ENCODE results near the gene FBXO33.

FBXO33 gene

GRCh38 chr14:39417014-39417413, 15.2 kb downstream of the FBXO33 start:
- H3K4me3 Mint-ChIP-seq, result no peak overlapping the region
- peaks cover 6% of the 10 kb centered on the region for H3K27me3 Mint-ChIP-seq (ENCODE audit: low read depth, poor library complexity)
- DNase-seq, result no peak

GRCh38 chr14:39416072-39416471, 16.2 kb downstream of the FBXO33 start:
- H3K27ac Mint-ChIP-seq, result no peak overlapping the region
- peaks cover 6% of the 10 kb centered on the region for H3K27me3 Mint-ChIP-seq (ENCODE audit: low read depth, poor library complexity)
- H3K4me1 Mint-ChIP-seq, result no peaks in the 10 kb centered on the region
- H3K9me3 Mint-ChIP-seq, result peaks cover 78% of the 10 kb centered on the region
- H3K4me3 Mint-ChIP-seq, result no peak overlapping the region
- peaks cover 76% of the 10 kb centered on the region for H3K36me3 Mint-ChIP-seq (ENCODE audit: low read depth)
- no peak for TF ChIP-seq CTCF (IDR thresholded peaks at IDR 0.05)
- DNase-seq, result no peak

More at GRCh38 chr14:39417014-39417413, 15.2 kb downstream of the FBXO33 start:
- no peak for TF ChIP-seq CTCF (IDR thresholded peaks at IDR 0.05)
- Mint-ChIP-seq H3K4me1 (no peaks in the 10 kb centered on the region), H3K36me3 (ENCODE audit: low read depth) (peaks cover 71% of the 10 kb centered on the region), H3K27ac (no peak overlapping the region), H3K9me3 (peaks cover 68% of the 10 kb centered on the region)

GRCh38 chr14:39406560-39406959, 25.7 kb downstream of the FBXO33 start:
- no peak for TF ChIP-seq CTCF (IDR thresholded peaks at IDR 0.05)
- H3K4me3 Mint-ChIP-seq, result no peak overlapping the region
- DNase-seq, result no peak
- peaks cover 64% of the 10 kb centered on the region for H3K9me3 Mint-ChIP-seq
- H3K27me3 Mint-ChIP-seq (ENCODE audit: low read depth, poor library complexity), result peaks cover 9% of the 10 kb centered on the region
- H3K36me3 Mint-ChIP-seq (ENCODE audit: low read depth), result peaks cover 51% of the 10 kb centered on the region
- H3K4me1 Mint-ChIP-seq, result no peaks in the 10 kb centered on the region
- no peak overlapping the region for H3K27ac Mint-ChIP-seq

- TF ChIP-seq CTCF (IDR thresholded peaks at IDR 0.05), result no peak
- DNase-seq, result no peak
- H3K27me3 Mint-ChIP-seq (ENCODE audit: low read depth, poor library complexity), result no peaks in the 10 kb centered on the region
- H3K36me3 Mint-ChIP-seq (ENCODE audit: low read depth), result peaks cover 36% of the 10 kb centered on the region
- peaks cover 4% of the 10 kb centered on the region for H3K9me3 Mint-ChIP-seq
- H3K4me3 Mint-ChIP-seq, result no peak overlapping the region
- H3K27ac Mint-ChIP-seq, result no peak overlapping the region
- H3K4me1 Mint-ChIP-seq, result no peaks in the 10 kb centered on the region
These were observed 33.9 kb downstream of the FBXO33 start for GRCh38 chr14:39398382-39398781.

GRCh38 chr14:39396448-39396847, 35.8 kb downstream of the FBXO33 start:
- H3K4me3 Mint-ChIP-seq, result no peak overlapping the region
- no peaks in the 10 kb centered on the region for H3K27me3 Mint-ChIP-seq (ENCODE audit: low read depth, poor library complexity)
- no peaks in the 10 kb centered on the region for H3K9me3 Mint-ChIP-seq
- TF ChIP-seq CTCF (IDR thresholded peaks at IDR 0.05), result no peak
- peaks cover 28% of the 10 kb centered on the region for H3K36me3 Mint-ChIP-seq (ENCODE audit: low read depth)
- H3K4me1 Mint-ChIP-seq, result no peaks in the 10 kb centered on the region
- no peak overlapping the region for H3K27ac Mint-ChIP-seq
- no peak for DNase-seq

- Mint-ChIP-seq H3K4me3 (no peak overlapping the region), H3K9me3 (no peaks in the 10 kb centered on the region), H3K4me1 (no peaks in the 10 kb centered on the region), H3K36me3 (ENCODE audit: low read depth) (peaks cover 21% of the 10 kb centered on the region), H3K27ac (no peak overlapping the region), H3K27me3 (ENCODE audit: low read depth, poor library complexity) (no peaks in the 10 kb centered on the region)
- no peak for DNase-seq
- TF ChIP-seq CTCF (IDR thresholded peaks at IDR 0.05), result no peak
These were observed 36.5 kb downstream of the FBXO33 start for GRCh38 chr14:39395555-39396254.
